Eye (tissue), 1 donor: ENCODE measurements around the gene UCN.
A peak's percentile ranks its signal among the peaks of the same experiment; 100 is the strongest.
"Not testable (repeated sequence)": the region's sequence is repeated elsewhere in the genome, so short reads cannot be mapped to it uniquely, and the experiment has no call there.

Source experiments
- DNase-seq: peaks from one replicate; pipeline ENCODE4 v3.0.0-alpha.2; 2015

The UCN gene

DNA sequence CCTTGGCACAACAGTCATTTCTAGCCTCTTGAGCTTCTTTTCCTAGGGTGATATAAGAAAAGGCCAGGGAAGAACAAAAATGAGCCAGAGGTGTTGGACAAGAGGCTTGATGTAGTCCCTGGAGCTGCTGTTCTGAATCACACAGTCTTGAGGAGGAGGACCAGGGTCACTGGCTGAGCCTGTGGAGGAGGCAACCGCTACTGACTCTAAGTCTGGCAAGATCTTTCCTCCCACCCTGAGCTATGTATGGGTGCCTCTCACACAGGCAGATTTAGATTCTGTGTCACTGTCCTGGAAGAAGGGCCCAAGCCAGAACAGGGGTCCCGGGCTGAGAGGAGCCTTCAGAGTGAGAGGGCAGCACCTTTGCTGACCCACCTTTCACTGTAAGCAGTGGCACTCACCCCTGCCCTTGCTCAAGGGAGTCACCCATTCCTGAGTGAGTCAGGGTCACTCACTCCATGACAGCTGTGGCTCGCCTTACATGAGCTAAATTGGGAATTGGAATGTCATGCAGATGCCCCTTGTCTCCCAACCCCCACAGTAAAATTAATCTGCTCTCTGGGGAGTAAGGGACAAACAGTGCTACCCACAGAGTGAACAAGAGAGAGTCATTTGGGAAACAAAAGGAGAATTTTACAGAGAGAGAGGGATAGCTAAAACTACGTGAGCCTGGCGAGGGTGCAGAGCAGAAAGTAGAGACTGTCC, 26.2 kb downstream of the UCN start, which contains the start of gene TRIM54:
Gene TRIM54, plus strand, starts transcription at position 575 of the 705 bp plus-strand sequence. CDS start 303 bp downstream, outside the sequence.
- DNase-seq, result no peak

DNA sequence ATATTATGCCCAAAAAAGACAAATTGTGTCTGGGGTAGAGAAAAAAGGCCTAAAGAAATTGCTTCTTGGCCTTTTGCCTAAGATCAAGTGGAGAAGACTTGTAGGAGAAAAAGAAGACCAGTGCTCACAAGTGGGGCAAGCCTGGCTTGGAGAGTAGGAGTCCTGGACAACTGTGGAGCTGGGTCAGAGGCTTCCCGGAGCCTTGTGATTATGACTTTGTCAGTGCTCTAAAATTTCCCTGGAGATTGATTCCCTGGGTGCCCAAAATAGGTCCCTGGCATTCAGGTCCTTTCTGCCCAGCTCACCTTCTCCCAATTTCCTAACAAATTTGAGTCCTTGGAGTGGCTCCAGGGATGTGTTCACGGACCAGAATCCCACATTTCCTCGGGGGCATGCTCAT, 26.8 kb downstream of the UCN start:
- no peak for DNase-seq

DNA sequence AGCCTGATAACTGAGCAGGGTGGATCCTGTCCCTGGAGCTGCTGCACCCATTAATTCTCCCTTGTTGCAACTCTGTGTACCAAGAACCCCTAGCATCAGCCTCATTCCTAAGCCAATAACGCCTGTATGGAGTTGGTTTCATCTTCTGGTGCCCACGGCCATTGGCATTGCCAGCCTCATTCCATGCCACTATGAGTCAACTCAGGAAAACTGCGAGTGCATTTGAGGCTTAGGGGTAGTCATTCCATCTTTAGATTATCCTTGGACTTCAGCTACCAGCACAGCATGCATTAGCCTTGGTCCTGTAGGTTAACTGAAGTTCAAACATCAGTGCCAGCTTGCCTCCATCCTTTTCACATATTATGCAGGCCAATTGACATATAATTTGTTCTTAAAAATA, 27.4 kb downstream of the UCN start:
- no peak for DNase-seq

DNA sequence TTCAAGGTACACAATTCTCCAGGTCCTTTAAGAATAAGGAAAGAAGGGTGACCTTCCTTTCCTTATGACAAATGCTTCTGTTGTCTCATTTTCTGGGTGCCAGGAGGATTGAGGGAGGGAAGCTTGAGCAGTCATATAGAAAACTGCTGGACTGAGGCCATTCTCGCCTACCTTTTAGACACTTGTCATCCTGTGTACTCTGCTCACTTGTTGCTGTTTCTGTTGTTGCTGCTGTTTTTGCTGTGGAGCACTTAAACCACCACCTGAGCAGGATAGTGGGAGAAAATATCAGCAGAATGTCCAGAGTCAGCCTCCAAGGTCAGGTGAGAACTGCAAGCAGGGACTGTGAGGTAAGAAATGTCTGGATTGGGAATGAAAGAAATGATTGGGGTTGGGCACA, 30.2 kb downstream of the UCN start:
- DNase-seq, result no peak

DNA sequence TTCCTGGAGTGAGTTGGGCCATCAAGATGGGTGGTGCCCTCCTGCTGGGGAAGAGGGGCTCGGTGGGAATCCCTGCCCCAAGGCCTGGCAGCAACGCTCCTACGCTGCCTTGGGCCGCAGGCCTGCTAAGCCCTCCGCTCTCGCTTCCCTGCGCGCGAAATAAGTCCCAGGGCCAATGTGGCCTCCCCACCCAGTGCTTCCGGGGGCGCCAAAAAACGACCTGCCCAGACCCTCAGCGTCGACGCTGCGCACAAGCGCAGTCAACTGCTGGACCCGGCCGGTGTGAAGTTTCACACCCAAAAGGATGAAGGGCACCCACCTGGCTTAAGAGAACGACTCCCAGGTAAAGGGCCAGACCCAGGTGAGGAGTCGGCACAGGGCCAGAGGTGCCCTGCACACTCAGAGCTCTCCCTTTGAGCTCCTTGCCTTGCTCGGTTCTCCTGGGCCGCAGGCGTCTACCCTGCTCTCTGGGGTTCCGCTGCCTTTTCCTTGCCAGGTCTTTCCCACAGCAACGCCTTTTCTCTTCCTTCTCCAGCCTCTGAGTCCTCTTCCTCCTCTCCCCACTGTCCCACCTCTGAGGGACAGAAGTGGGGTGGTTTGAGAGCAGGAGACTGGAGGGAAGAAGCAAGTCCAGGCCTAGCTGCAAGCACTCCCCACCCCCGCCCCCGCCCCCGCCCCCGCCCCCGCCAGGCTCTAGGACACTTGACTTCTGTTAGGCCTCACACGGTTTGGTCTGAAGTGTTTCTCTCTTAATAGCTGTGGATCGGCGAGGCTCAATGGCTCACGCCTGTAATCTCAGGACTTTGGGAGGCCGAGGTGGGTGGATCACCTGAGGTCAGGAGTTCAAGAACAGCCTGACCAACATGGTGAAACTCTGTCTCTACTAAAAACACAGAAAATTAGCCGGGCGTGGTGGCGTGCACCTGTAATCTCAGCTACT, 32.8 kb downstream of the UCN start, which contains the start of gene DNAJC5G:
Gene DNAJC5G, plus strand, starts transcription at position 223 of the 940 bp plus-strand sequence. CDS start 1,296 bp downstream, outside the sequence.
- DNase-seq, result no peak

DNA sequence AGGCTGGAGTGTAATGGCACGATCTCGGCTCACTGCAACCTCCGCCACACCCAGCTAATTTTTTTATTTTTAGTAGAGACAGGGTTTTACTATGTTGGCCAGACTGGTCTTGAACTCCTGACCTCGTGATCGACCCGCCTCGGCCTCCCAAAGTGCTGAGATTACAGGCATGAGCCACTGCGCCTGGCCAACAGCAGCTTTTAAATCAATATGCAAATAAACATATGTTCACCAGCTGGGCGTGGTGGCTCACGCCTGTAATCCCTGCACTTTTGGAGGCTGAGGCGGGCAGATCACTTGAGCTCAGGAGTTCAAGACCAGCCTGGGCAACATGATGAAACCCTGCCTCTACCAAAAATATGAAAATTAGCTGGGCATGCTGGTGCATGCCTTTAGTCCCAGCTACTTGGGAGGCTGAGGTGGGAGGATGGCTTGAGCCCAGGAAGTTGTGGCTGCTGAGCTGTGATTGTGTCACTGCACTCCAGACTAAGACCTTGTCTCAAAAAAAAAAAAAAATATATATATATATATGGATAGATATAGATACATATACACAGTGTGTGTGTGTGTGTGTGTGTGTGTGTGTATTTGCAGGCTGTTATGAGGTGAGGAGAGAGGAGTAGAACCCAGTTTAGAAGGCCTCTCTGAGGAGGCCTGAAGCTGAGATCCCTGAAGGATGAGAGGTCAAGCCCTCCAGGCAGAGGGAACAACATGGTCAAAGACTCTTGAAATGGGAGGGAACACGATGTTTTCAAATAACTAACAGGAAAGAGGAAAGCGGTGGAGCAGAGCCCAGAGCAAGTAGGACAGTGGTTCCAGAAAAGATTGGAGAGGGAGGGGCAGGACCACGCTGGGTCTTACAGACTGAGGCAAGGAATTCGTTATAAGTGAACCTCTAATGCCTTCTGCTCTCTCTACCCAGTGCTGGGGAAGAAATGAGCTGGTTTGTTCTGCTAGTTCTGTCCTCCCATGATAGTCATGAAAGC, 35.4 kb downstream of the UCN start:
- DNase-seq, result not testable (repeated sequence)

DNA sequence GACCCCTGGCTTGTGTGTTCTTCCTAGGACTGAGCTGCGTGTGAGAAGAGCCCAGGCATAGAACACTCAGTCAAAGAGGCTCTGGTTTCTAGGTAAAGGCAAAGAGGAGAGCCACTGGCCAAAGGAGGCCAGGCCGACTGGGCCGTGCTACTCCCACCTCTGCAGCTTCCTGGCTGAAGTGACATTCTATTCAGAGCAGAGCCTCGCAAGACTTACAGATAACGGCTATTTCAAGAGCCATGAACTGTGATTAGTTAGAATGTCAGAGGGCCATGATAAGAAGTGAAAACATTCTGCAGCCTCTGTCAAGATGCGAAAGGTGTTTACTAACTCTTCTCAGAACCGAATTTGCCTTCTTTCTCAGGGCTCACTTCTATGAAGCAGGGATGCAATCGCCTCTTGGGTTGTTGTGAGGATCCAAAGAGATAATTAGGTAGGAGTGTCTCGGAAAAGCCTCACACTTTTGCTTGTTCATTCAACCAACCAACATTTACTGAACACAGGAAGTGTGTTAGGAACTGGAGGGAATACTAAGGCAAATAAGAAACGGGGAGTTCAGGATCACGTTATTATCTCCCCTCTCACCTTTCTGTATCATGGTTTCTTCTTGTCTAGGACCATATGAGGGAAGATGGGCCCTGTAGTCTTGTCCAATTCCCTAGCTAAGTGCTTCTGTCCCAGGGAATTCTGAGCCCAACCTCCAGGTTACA, 36.5 kb downstream of the UCN start:
- no peak for DNase-seq

DNA sequence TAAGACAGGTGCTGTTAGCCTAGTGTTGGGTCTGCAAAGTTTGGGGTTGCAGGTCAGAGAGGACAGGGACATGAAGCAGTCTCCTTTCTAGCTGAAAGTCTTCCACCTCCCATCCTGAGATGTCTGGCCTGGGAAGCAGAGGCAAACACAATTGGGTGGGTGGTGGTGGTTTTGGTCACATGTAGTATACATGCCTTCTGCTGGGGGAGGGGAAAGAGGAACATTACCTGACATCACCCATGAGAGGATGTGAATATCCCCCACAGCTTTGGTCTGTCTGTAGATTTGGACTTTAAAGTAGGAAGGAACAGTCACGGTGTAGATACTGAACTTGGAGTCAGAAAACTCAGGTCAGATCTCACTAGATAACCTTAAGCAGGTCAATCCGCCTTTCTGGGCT, 37.6 kb downstream of the UCN start:
- DNase-seq, result no peak

DNA sequence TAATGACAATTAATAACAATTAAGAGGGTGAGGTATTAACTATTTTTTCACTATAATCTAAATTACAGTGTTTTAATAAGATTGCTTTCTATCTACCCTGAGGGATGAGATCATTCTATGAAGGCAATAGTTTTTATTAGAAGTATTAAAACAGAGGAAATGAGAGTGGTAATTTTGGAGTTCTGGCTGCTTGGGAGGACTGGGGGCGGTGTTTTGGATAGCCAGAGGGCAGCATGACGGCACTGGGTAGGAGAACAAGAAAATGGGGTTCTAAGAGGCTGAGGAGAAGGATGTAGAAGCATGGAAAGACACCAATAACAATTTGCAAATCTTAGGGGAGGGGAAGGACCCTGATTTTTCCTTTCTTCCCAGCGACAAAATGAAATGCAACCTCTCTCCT, 38.1 kb downstream of the UCN start:
- DNase-seq, result no peak

DNA sequence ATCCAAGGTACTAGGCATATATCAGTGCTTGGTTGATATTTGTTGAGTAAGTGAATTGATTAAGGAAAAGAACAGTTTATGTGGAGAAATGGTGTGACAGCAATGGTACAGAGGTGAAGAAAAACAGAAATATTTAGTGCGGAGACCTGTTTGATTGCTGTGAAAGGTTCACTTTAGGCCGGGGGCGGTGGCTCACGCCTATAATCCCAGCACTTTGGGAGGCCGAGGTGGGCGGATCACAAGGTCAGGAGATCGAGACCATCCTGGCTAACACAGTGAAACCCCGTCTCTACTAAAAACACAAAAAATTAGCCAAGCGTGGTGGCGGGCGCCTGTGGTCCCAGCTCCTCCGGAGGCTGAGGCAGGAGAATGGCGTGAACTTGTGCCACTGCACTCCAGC, 39.9 kb downstream of the UCN start:
- DNase-seq, result not testable (repeated sequence)

DNA sequence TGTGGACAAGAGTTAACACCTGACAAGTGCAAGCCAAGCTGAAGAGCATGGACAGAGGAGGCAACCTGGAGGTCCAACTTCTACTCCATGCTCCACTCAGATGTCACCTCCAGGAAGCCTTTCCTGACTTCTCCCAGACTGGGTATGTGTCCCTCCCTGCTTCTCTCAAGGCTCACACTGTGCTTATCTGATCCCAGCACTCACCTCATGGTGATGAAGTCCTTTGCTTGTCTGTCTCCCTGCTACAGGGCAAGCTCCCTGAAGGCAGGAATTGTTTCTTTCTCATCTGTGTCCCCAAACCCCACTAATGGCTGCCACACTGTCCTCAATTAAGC, 42.7 kb downstream of the UCN start:
- no peak for DNase-seq

DNA sequence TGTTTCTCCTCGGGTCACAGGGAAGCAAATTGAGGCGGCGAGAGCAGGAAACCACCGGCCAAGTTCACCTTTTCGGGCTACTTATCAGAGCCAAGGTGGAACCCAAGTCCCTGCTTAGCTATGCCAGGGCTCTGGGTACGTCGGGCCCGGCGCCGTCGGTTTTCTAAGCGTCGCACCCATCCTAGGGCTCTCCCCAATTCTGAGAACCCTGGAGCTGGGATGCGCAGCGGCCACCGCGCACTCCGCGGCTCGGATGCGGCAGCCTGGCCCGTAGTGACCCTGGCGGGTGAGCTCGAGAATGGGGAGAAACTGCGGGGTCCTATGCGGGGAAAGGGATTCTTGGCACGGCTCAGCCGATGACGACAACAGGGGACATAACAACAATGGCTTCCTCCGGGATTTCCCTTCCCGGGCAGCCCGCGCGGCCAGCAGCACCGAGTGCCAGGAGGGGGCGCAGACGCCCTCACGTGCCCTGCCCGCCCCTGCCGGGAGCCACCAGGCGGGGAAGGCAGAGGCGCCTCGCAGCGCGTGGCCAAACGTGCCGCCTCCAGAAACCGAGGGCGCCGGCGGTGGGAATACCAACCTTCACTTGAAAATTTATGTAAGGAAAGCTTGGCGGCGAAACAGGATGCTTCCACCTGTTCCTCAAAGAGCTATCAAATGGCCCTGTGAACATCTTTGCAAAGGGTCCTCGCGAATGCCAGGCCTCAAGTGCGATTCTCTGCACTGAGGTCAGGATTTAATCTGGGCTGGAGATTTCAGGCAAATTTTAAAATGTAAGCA, 43.3 kb downstream of the UCN start:
- peak; percentile 85 for DNase-seq

DNA sequence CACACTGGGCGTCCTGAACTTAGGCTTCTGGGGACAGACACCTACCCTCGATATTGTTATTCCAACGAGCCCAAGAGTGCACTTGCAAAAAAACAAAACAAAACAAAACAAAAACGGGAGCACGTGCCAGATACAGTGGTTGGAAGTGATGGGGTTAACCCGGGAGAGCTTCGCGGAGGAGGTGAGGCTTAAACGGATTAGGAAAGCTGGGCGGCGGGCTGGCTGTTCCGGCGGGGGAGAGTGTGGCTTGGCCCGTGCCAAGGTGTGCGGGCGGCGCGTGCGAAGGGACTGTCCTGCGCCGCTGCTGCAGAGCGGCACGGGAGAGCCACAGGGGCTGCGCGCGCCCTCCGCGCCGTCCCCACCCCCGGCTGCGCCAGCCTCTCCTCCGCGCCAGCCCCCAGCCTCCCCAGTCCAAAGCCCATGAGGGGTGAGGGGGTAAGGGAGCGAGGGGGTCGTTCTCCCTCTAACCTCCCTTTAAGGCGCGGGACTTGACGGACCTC, 43.9 kb downstream of the UCN start:
- DNase-seq, result no peak

DNA sequence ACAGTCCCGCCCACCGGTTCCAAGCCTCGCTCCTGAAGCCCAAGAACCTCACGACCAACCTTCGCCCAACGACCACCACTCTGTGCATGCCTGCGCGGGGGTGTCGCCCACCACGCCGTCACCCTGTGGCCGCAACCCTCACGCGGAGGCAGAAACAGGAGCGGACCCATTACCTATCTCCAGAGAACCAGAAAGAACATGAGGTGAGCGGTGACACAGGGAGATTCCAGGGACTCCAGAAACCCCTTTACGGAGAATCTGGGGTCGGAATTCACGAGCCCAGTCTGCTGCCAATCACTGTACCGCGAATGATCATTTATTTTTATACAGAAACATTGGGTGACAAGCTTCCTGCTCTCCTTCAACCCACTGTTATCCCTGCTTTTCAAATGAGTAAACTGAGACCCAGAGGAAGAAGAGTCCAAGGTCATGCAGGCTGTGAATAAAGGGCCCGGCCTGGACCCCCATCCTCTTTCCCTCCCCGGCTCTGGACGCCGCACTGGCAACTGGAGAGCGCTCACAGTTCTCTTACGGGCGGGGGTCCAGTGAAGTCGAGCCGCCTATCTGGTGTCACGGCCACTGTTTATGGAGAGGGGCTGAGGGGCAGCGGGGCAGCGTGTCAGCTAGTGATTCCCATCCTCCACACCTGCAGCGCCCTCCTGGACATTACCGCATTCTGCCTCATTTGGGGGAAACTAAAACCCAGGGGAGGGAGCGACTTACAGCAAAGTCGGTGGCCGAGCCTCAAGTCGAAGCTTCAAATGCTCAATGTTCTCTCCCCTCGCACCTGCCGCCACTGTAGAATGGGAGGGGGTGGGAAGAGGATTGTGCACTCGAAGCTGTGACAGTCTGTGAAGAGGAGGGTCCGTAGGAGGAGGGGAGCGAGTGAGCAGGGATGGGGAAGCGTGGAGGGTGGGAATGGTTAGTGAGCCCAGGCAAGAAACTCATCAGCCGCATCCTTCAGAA, 44.7 kb downstream of the UCN start:
- DNase-seq, result peak; percentile 58

DNA sequence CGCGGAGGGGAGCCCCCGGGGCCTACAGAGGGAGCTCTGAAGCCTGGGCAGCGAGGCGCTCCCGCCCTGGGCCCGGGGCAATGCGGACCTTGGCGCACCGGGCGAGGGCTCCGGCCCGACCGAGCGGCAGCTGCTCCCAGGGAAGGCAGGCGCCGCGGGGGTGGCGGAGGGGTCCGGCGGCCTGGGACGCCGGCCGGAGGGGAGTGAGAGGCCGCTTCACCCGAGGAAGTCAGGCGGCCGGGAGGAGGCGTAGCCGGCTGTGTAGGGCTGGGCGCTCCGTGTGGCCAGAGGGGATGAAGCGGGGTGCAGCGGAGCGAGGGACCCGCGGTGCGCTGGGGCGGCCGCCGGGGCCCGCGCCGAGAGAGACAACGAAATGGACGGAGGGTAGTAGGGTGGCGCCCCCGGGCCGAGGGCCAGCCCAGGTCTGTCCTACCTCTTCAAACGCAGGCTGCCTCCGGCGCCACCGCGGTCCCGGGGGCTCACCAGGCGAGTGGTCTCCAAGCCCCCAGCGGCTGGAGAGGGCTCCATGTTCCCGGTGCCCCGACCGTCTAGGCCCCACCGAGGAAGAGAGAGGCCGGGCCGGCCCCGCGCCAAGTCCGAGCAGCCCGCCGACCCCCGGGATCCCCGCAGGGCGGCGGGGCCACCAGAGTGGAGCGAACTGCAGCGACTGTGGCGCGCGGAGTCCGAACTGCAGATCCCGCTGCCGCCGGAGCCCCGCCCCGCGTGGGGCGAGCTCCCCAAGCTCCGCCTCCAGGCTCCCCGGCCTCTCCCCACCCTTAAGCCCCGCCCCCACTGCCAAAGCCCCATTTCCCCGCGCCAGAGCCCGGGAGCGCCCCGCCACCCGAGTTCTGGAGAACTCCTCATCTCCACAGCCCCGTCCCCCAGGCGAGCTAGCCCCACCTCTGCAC, 45.6 kb downstream of the UCN start, which contains the start of gene SLC30A3:
Gene SLC30A3, minus strand, starts transcription at position 669 of the 908 bp plus-strand sequence. Its CDS starts 141 bp downstream, at position 528.
- DNase-seq, result peak; percentile 70

DNA sequence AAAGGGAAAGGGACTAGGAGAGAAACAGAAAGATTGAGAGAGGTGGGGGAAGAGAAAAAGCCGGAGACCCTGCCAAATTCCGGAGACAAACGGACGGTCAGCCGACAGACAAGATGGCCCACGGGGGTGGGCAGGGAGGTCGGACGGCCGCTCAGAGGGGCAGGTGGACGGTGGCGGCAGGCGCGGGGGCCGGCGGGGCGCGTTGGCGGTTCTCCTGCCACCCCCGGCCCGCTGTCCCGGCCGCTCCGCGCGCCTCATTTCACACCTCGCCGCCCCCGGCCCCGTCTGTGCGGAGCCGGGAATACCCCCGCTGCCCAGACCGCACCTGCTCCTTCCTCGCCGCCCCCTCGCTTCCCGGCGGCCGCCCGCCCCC, 46.3 kb downstream of the UCN start:
- peak; percentile 29 for DNase-seq

DNA sequence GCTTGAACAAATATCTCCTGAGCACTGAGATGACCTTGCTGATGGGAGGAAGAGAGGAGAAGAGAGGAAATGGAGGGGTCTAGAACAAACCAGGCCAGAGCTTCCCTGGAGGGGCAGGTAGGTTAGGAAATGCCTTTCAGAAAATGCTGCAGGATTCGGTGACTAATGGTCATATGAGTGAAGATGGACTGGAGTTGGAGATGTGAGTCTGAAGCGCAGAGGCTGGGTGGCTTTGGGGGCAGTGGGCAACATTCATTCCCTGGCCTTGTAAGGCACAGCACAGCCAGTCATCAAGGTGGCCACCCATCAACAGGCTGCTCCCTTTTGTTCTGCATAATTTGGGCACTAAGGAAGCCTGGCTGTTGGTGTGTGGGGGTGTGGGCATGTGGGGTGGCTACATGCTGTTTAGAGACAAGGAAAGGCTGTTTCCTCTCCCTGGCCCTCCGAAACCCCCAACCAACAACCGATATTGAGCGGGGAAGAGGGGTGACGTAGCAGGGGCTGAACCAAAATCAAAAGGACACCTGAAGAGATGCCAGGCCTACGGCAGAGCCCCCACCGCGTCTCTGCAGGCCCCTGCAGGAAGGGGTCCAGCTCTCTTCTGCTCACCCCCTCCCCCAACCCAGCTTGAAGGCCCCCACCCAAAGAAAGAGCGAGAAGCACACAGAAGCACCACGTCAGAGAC, 46.9 kb downstream of the UCN start:
- no peak for DNase-seq

DNA sequence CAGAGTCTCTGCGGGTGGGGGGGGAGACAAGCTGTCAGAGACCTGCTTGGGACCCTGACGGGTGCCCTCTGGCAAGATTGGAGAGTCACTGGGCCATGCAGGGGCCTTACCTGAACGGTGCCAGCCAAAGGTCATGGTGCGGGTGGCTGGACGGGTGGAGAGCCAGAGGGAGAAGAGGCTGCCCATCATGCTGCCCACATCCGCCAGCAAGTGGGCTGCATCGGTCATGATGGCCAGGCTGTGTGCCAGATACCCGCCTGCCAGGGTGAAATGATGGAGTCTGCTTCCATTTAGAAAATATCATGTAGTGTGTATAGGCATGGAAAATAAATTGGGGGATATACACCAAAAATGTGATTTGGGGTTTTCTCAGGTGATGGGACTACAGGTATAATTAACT, 50.2 kb downstream of the UCN start:
- no peak for DNase-seq
